ENCODE data around the gene DCLK1.

Gene DCLK1

GRCh38 chr13:36131931-36132297 lies 732 bp upstream of the DCLK1 start:
- FAIRE-seq (no peak), DNase-seq (ENCODE audit: insufficient read length, low spot score) (no peak)
- TF ChIP-seq CTCF (IDR thresholded peaks at IDR 0.05; ENCODE audit: insufficient read depth, missing control alignments) = no peak

- FAIRE-seq (no peak), DNase-seq (ENCODE audit: insufficient read length, low spot score) (no peak)
Observed at GRCh38 chr13:36130552-36131221, 495 bp downstream of the DCLK1 start.

GRCh38 chr13:36130193-36130551 lies 1.0 kb downstream of the DCLK1 start:
- no peak for FAIRE-seq

More at GRCh38 chr13:36130552-36131221, 495 bp downstream of the DCLK1 start:
- TF ChIP-seq CTCF (IDR thresholded peaks at IDR 0.05; ENCODE audit: insufficient read depth, missing control alignments) = no peak

GRCh38 chr13:36129539-36129938 lies 1.6 kb downstream of the DCLK1 start:
- TF ChIP-seq CTCF (IDR thresholded peaks at IDR 0.05; ENCODE audit: insufficient read depth, missing control alignments) = no peak
- DNase-seq (ENCODE audit: insufficient read length, low spot score) (no peak), FAIRE-seq (no peak)

More at GRCh38 chr13:36130193-36130551, 1.0 kb downstream of the DCLK1 start:
- no peak for DNase-seq (ENCODE audit: insufficient read length, low spot score)
- TF ChIP-seq CTCF (IDR thresholded peaks at IDR 0.05; ENCODE audit: insufficient read depth, missing control alignments) = no peak

- TF ChIP-seq CTCF (IDR thresholded peaks at IDR 0.05; ENCODE audit: insufficient read depth, missing control alignments) = no peak
- FAIRE-seq = no peak
Observed at GRCh38 chr13:36126491-36126890, 4.7 kb downstream of the DCLK1 start.

GRCh38 chr13:36125841-36126240 lies 5.3 kb downstream of the DCLK1 start:
- DNase-seq (ENCODE audit: insufficient read length, low spot score) (no peak), FAIRE-seq (no peak)
- TF ChIP-seq CTCF (IDR thresholded peaks at IDR 0.05; ENCODE audit: insufficient read depth, missing control alignments) = no peak

More at GRCh38 chr13:36126491-36126890, 4.7 kb downstream of the DCLK1 start:
- no peak for DNase-seq (ENCODE audit: insufficient read length, low spot score)

GRCh38 chr13:36124236-36124822 lies 6.9 kb downstream of the DCLK1 start:
- FAIRE-seq (no peak), DNase-seq (ENCODE audit: insufficient read length, low spot score) (no peak)
- TF ChIP-seq CTCF (IDR thresholded peaks at IDR 0.05; ENCODE audit: insufficient read depth, missing control alignments) = no peak

All from D721Med (cell line).